Mesangial cell (primary cell): ENCODE results near the gene OFD1. TPM values are rescaled to one million over a fixed set of nuclear protein-coding genes. Genes with fewer than 3 reads are reported as not detected.

Source experiments
- total RNA-seq: library from RNA; depleted of rRNA; stranded (reverse); fragments of >200 nt; gene quantifications from 2 replicates; pipeline ENCODE4 v1.2.3, GENCODE V29; 2015

Gene OFD1, protein sequence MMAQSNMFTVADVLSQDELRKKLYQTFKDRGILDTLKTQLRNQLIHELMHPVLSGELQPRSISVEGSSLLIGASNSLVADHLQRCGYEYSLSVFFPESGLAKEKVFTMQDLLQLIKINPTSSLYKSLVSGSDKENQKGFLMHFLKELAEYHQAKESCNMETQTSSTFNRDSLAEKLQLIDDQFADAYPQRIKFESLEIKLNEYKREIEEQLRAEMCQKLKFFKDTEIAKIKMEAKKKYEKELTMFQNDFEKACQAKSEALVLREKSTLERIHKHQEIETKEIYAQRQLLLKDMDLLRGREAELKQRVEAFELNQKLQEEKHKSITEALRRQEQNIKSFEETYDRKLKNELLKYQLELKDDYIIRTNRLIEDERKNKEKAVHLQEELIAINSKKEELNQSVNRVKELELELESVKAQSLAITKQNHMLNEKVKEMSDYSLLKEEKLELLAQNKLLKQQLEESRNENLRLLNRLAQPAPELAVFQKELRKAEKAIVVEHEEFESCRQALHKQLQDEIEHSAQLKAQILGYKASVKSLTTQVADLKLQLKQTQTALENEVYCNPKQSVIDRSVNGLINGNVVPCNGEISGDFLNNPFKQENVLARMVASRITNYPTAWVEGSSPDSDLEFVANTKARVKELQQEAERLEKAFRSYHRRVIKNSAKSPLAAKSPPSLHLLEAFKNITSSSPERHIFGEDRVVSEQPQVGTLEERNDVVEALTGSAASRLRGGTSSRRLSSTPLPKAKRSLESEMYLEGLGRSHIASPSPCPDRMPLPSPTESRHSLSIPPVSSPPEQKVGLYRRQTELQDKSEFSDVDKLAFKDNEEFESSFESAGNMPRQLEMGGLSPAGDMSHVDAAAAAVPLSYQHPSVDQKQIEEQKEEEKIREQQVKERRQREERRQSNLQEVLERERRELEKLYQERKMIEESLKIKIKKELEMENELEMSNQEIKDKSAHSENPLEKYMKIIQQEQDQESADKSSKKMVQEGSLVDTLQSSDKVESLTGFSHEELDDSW
- 8.6 and 8.9 TPM in 2 replicates for total RNA-seq

DNA sequence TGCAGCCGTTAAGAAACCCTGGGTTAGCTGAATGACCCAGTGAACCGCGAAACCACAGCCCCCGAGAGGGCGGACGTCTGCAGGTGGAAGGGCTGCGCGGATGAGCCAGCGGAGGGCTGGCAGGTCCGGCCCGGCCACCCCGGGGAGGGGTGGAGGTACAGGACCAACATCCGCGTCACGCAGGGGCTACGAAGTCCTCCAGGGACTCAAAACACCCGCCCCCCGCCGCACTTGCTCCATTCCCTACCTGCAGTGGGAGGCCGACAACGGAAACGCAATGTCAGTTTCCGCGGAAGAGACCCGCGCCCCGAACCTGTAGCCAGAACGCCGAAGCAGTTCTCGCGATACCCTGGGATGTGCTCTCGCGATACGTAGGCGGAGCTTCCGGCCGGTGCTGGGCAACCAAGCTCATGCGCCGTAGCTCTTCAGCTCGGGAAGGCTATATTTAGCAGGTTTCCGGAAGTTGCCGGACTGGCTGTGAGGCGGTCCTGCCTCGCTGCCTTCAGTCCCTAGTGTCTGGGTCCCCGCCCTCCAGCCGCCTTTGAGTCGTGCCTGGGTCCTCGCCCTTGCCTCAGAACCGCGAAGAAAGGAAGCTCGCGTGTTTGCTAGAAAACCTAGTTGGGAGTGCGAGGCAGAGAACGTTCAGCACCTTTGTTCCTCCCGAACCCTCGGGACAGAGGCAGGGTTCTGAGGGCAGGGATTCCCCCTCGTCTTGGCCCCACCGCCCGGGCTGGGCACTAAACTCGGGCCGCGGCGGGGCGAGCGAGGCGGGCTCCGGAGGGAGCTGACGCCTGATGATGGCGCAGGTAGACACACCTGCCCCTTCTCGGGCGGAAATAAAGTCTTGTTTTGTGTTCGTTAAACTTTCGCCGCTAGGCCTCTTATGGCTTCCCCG lies at the start of gene OFD1, which contains the start of gene TRAPPC2:
TSS of gene OFD1 (plus strand) at position 471 of the 895 bp plus-strand sequence. CDS start at position 795, 324 bp downstream.
TSS of gene TRAPPC2 (minus strand) at position 343 of the 895 bp plus-strand sequence. CDS start 14,657 bp downstream, outside the sequence.

DNA sequence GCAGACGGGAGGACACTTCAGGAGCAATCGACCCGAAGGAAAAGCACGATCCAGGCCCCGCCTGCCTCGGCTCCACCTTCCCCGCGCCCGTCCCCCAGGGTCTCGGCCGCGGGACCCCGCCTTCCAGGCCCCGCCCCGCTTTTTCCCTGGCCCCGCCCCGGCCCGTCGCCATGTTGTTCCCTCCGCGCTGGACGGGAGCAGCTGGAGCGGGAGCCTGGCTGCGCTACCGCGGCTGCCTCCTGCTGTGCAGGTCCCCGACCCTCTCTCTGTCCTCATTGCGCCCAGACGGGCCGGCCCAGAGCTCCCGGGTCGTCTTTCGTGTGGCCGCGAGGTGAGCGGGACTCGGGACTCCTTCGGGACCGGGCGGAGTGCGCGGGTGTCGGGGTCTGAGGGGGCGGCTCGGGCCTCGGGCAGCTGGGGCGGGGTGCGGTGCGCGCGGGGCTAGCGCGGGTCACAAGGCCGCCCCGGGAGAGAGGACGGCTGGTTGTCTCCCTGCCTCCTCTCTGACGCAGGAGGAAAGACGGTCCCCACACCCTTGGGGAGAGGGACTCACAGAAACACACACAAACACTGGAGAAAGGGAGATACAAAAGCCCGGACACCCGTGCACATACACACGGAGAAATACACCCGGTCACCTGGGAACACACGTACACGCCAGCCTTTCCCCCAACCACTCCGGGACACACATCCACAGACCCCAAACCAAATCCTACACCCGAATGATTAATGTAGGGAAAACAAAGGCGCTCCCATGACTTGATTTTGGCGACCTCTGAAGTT lies 45.4 kb upstream of the OFD1 start, which contains the start of gene RAB9A:
TSS of gene RAB9A (plus strand) at position 171 of the 783 bp plus-strand sequence. CDS start 19,619 bp downstream, outside the sequence.

DNA sequence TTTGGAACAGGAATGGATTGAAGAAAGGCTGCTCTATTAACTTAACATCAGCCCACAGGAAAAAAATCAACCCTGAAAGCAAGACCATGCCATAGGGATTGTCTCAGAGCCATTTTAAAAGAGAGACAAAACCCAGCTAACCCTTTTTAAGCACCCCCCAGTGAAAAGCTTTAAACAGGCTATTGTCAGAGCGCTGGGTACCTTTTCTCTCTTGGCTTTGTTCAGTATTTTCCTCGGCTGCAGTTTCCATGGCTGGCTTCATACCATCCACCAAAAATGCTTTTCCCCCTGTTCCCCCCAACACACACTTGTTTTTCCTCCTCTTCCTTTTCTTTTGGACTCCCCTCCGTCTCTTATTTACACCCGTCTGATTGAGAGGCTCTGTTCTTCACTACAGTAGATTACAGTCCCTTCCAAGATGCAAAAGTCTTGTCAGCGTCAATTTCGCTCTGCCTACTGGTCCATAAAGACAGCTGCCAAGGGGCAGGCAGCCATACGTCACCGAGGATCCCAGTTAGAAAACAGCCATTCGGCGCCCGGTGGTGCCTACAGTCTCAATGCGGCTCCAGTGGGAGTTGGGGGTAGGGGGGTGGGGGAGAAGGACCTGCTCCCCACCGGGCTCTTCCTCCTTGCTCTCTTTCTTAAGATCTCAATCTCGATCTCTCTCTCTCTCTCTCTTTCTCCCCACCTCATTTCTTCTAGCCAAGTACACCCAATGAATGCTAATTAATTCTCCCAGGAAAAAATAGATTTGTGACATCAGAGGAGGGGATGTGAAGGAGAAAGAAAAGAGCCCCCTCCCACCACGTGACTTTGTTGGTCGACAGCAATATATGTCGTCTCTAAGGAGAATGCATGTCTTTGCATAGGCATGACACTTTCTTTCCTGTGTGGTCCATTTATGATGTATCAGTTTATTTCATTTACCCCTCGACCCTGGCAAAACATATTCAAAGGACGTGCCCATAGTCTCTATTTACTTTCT lies 82.4 kb downstream of the OFD1 start, which contains the start of gene GPM6B:
TSS of gene GPM6B (minus strand) at position 451 of the 985 bp plus-strand sequence. CDS start at position 262, 189 bp downstream.

Other genes with a start within 250 kb of the OFD1 start
- under 0.01 TPM in 1 of 2 replicates, not detected in the other for gene EGFL6, start 165.1 kb upstream of the OFD1 start, total RNA-seq
- gene TCEANC, start 81.6 kb upstream of the OFD1 start, total RNA-seq = 1.0 and 1.3 TPM in 2 replicates
- 18.7 and 28.9 TPM in 2 replicates for gene RAB9A, start 45.6 kb upstream of the OFD1 start, total RNA-seq
- 13.7 and 13.8 TPM in 2 replicates for gene TRAPPC2, start 128 bp upstream of the OFD1 start, total RNA-seq
- gene GPM6B, start 82.3 kb downstream of the OFD1 start, total RNA-seq = 0.13 and 1.1 TPM in 2 replicates